NCI-H2107 treated with DMSO at 0.1 percent for 48 hours (cell line): ENCODE results near the gene RPS6KA2.

ENCODE experiments used
- DNase-seq: peaks from one replicate; lab custom pipeline; 2025; ENCODE audit not compliant: unreplicated experiment; lab: John Stamatoyannopoulos, UW

Gene RPS6KA2

DNA sequence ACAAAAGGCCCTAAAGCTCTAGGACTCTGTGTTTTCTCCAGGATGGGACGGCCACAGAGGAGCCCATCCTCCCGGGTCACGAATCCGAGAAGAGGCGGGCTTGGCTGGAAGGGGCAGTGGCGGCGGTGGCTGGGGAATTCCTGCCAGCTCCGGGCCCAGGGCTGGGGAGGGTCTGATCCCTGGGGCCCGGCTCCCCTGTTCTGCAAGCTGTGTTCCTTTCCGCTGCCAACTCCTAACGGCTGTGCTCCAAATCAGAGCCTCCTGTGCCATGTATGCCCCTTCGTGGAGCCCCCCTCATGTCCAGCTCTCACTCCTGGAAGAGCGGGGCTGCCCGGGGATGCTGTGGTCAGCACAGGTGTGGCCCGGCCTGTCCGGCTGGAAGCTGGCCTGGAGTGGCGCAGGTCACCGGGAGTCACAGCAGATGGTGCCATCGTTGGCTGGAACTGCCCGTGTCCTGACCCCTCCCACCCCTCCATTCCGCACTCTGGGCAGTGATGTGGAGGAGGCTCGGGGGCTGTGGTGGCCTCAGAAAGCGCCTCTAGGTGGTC, 156.1 kb downstream of the RPS6KA2 start:
- DNase-seq, result no peak

GRCh38 chr6:166470029-166470862, 156.8 kb downstream of the RPS6KA2 start:
- DNase-seq, result no peak

GRCh38 chr6:166469426-166469961, 157.6 kb downstream of the RPS6KA2 start:
- DNase-seq, result no peak

DNA sequence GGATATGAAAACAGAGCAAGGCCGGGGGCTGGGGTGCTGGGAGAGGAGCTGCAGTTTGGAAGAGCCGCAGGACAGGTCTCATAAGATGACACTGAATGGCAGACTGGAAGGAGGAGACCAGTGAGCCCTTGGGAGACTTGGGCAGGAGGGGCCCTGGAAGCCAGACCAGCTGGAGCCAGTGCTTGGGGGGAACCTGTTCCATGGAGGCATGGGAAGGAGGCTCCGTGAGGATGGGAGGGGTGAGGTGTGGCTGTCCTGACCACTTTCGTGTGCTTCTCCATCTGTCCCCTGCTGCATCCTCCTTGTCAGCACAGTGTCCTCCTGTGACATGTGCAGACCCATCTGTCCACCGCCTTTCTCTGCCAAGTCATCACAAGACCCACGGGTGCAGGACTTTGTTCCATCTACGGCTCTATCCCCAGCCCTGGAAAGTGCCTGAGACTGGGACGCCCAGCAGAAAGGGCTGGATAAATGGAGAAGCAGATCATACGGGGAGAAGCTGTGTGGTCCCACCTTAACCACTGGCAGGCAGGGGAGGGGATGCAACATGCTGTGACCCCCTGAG, 159.5 kb downstream of the RPS6KA2 start:
- no peak for DNase-seq

GRCh38 chr6:166466178-166467122, 160.6 kb downstream of the RPS6KA2 start:
- DNase-seq, result no peak

- no peak for DNase-seq
Observed at GRCh38 chr6:166465671-166466087, 161.4 kb downstream of the RPS6KA2 start.

GRCh38 chr6:166465003-166465399, 162.1 kb downstream of the RPS6KA2 start:
- no peak for DNase-seq

DNA sequence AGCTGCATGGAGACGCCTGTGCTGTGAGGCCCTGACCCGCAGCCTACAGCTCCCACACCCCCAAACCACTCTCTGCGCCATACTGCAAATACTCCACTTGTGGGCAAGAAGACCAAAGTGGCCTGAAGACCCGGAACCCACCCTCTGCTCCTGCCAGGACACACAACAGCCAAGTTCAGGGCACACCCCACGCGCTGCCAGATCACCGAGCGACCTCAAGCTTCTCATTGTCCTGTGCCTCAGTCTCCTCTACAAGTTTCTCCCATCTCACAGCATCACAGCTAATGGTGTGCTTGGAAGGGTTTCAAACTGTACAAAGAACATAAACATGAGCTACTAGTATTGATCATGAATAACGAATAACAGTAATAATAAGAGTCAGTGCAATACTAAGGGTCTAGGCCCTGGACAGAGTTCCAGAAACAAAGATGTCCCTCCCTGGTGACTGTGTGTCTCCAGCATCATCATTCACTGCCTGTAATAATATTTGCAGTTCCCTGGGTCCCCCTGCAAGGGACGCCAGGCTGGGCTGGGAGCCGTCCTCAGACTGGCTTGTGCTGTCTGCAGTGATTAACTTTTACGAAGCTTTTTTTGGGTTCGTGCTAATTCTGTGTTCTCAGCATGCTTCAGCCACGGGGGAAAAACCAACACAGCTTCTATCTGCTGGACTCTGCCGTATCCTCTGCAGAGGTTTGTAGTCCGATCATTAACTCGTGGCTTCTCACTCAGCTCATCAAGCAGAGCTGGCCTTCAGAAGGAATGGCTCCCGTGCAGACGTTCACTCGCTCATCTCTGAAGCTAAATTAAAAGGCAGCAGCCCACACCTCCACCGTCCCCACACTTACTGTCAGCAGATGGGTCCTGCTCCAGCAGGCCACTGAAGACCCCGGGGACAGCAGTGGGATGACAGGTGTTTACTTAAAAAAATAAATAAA, 162.7 kb downstream of the RPS6KA2 start:
- no peak for DNase-seq

DNA sequence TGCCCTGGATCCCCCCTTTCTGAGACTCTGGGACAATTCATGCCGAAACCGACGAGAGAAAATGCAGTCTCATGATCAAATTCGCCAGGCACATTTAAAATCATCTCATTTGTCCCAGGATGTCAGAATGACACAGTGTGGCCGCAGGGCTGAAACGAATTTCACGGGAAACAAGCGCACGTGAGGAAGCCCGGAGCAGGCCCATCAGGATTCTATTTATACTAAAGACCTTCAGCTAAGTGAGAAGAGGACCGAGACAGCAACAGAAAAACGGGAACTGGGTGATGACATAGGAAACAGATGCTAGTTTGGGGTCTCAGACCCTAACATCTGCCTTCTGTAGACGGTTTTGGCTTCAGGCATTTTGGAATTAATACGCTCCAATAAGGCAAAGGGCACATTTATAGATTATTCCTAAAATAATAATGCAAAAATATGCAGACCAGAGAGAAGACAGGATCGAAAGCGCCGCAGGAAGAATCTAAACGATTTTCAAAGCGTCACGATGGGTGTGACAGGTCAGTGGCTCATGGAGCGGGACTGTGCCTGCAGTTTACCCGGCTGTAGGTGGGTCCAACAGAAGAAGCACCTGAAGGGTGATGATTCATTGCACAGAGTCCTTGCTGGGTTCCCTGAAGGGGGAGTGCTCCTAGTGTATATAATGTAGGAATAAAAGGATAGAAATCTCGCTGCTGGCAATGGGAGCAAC, 163.5 kb downstream of the RPS6KA2 start:
- DNase-seq, result no peak

GRCh38 chr6:166462461-166463135, 164.5 kb downstream of the RPS6KA2 start:
- DNase-seq, result no peak

- no peak for DNase-seq
Observed at GRCh38 chr6:166461821-166462460, 165.1 kb downstream of the RPS6KA2 start.

DNA sequence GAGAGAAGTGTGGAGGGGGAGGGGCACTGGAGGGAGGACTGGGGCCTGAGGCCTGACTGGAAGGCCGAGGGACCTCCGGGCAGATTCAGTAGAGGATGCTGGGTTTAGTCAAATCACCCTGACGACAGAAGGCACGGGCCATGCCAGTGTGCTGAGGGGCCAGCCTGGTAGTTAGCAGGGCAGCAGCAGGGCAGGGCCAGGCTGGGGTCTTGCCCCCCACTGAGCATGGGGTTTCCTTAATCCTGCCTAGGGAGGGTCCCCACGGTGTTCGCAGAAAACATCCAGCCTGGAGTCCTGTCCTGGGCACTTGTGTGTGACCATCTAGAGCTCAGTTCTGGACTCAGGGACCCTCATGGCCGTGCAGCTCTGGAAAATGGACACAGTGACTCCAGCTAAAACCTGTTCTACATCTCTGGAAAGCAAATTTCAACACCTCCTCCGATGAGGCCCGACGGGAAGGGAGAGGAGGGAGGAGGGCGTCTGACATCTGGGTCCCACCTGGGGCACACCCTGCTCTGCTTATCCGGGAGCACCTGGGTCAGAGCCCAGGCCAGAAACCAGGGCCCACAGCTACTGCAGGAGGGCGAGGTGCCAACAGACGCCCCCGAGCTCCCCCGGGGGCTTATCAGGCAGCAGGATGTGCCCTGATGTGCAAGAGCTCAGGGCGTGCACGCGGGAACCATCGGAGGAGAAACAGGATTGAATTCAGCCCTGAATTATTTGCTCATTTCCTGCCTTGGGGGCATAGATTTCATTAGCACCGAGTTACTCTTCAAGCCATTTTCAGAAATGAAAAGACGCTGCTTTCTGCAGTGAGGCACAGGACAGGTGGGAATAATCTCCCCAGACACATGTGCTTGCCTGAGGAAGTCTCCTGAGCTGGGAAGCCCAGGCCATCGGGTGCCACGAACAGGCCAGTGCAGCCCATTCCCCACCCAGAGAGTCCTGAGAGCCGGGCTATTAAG, 166.3 kb downstream of the RPS6KA2 start:
- no peak for DNase-seq

- no peak for DNase-seq
Observed at GRCh38 chr6:166459906-166460305, 167.1 kb downstream of the RPS6KA2 start.

GRCh38 chr6:166459272-166459671, 167.8 kb downstream of the RPS6KA2 start:
- DNase-seq, result no peak

DNA sequence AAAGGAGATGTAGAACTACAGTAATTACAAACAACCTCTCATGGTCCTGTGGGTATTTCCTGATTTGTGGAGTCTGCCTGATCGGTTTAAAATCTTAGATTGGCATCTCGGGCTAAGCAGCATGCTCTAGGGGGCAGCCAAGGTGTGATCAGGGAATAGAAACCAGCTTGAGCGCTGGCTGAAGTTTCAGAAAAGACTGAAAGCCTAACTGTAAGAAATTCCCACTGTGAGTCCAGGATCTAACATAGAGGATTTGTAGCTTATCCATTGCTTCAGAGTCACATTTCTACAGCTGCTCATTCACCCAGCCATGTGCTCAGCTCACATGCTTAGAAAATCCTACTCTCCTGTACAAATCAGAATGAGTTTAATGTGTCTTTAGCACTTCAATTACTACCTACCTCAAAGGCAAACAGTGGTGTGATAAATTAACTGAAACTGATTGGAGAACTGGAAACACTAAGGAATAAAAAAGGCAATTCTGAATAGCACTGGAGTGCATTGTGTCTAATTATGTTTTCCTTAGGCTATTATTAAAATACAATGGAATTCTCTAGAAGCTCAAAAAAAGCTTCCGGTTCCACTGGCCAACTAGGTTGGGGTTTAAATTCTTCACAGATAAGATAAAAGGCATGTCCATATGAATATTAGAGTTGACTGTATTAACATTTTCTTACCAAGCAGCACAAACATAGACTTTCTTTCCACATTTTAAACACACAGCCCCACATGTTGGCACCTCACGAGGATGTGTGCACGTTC, 170.5 kb downstream of the RPS6KA2 start:
- DNase-seq, result no peak
